HepG2 (cell line): Measurements from ENCODE around the gene KIF3C. TPM values are rescaled to one million over a fixed set of nuclear protein-coding genes. Genes with fewer than 3 reads are reported as not detected.
A peak's percentile ranks its signal among the peaks of the same experiment; 100 is the strongest.

Source experiments
- ARID3A ChIP-seq: IDR thresholded peaks from 2 replicates; pipeline ENCODE4 v1.6.1; 2012; ENCODE audit warnings: low read depth, low read length, improper control_type of control experiment
- FUBP1 ChIP-seq: sonication (generic); formaldehyde crosslinking; IDR thresholded peaks from 2 replicates; pipeline ENCODE4 v1.5.1; 2020; ENCODE audit warnings: missing genetic modification reagents, mild to moderate bottlenecking, borderline replicate concordance
- HIC2 ChIP-seq: sonication (generic); formaldehyde crosslinking; IDR thresholded peaks from 2 replicates; pipeline ENCODE4 v1.9.0; 2022; ENCODE audit warnings: low read depth, missing genetic modification reagents
- KLF16 ChIP-seq, 2 experiments: sonication (generic) in 1 of 2; formaldehyde crosslinking in 1 of 2; IDR thresholded peaks; 2 replicates each; pipeline versions ENCODE4 v1.6.1 to v1.8.0; 2016 to 2023; ENCODE audit warnings: missing genetic modification reagents in 2 of 2, missing compliant biosample characterization in 1 of 2
- MEIS1 ChIP-seq: sonication (generic); formaldehyde crosslinking; IDR thresholded peaks from 2 replicates; pipeline ENCODE4 v1.9.0; 2021; ENCODE audit warnings: mild to moderate bottlenecking, missing genetic modification reagents, moderate library complexity, borderline replicate concordance
- MYNN ChIP-seq: sonication (generic); formaldehyde crosslinking; IDR thresholded peaks from 2 replicates; pipeline ENCODE4 v1.4.0; 2020; ENCODE audit warnings: mild to moderate bottlenecking, low read depth, missing genetic modification reagents
- PHB2 ChIP-seq: fragments of 450-650 bp; IDR thresholded peaks from 2 replicates; pipeline ENCODE4 v1.6.1; 2018; ENCODE audit not compliant: partially characterized antibody
- SUZ12 ChIP-seq: fragments of 150-350 bp; IDR thresholded peaks from 2 replicates; pipeline ENCODE4 v1.6.1; 2014; ENCODE audit warnings: low read depth, low read length
- TGIF2 ChIP-seq: IDR thresholded peaks from 2 replicates; pipeline ENCODE4 v1.6.1; 2016; ENCODE audit warnings: control low read depth, missing compliant biosample characterization
- ZNF263 ChIP-seq: sonication (generic); formaldehyde crosslinking; IDR thresholded peaks from 2 replicates; pipeline ENCODE4 v1.4.0; 2020; ENCODE audit warnings: missing genetic modification reagents
- ZNF275 ChIP-seq: sonication (generic); formaldehyde crosslinking; IDR thresholded peaks from 2 replicates; pipeline ENCODE4 v1.8.0; 2022; ENCODE audit warnings: missing genetic modification reagents, mild to moderate bottlenecking, inconsistent platforms, borderline replicate concordance
- ZNF280B ChIP-seq: sonication (generic); formaldehyde crosslinking; IDR thresholded peaks from 2 replicates; pipeline ENCODE4 v1.5.0; 2020; ENCODE audit warnings: missing genetic modification reagents, mild to moderate bottlenecking, borderline replicate concordance
- ZNF660 ChIP-seq: sonication (generic); formaldehyde crosslinking; IDR thresholded peaks from 2 replicates; pipeline ENCODE4 v1.5.1; 2020; ENCODE audit warnings: mild to moderate bottlenecking, low read depth, missing genetic modification reagents, borderline replicate concordance
- ZNF710 ChIP-seq: sonication (generic); formaldehyde crosslinking; IDR thresholded peaks from 2 replicates; pipeline ENCODE4 v1.5.0; 2020; ENCODE audit warnings: mild to moderate bottlenecking, missing genetic modification reagents, borderline replicate concordance
- ZNF737 ChIP-seq: sonication (generic); formaldehyde crosslinking; IDR thresholded peaks from 2 replicates; pipeline ENCODE4 v1.5.0; 2020; ENCODE audit warnings: missing genetic modification reagents, mild to moderate bottlenecking, borderline replicate concordance
- ZNF772 ChIP-seq: sonication (generic); formaldehyde crosslinking; IDR thresholded peaks from 2 replicates; pipeline ENCODE4 v1.5.0; 2020; ENCODE audit warnings: mild to moderate bottlenecking, missing genetic modification reagents
- ZNF790 ChIP-seq: sonication (generic); formaldehyde crosslinking; IDR thresholded peaks from 2 replicates; pipeline ENCODE4 v1.8.0; 2022; ENCODE audit warnings: missing genetic modification reagents, mild to moderate bottlenecking, borderline replicate concordance
- ZNF816 ChIP-seq: sonication (generic); formaldehyde crosslinking; IDR thresholded peaks from 2 replicates; pipeline ENCODE4 v1.8.0; 2022; ENCODE audit warnings: missing genetic modification reagents, mild to moderate bottlenecking, borderline replicate concordance
- ZNF891 ChIP-seq: sonication (generic); formaldehyde crosslinking; IDR thresholded peaks from 2 replicates; pipeline ENCODE4 v1.5.0; 2020; ENCODE audit warnings: mild to moderate bottlenecking, missing genetic modification reagents
- polyA plus RNA-seq, 8 experiments: library from polyadenylated mRNA; depleted of rRNA in 3 of 8; stranded (reverse) in 7 of 8; unstranded in 1 of 8; fragments of >200 nt; fragmentation: Illumina TruSeq in 4 of 8; extraction: Trizol in 4 of 8; gene quantifications; 2 replicates each; pipeline versions ENCODE4 v1.2.1 to v1.2.3, GENCODE V29; 2011 to 2016; ENCODE audit warnings: low read depth in 4 of 8, missing spikeins in 1 of 8, mixed read lengths in 1 of 8; ENCODE audit not compliant: insufficient read depth in 1 of 8
- total RNA-seq, 5 experiments: library from RNA; depleted of rRNA; stranded (reverse); fragments of >200 nt; fragmentation: Illumina TruSeq; extraction: Trizol; gene quantifications; 2 replicates each; pipeline ENCODE4 v1.2.3, GENCODE V29; 2016; ENCODE audit warnings: low read depth in 1 of 5

Gene KIF3C
- total and polyA plus RNA-seq, 2 of the 13 experiments (the other 11 are each of a cell fraction or from before 2014, with no cell fraction given), result 3.6 to 4.9 TPM

- no peak for TF ChIP-seq ARID3A
- peak; percentile 48 for TF ChIP-seq HIC2
- TF ChIP-seq MYNN (CRISPR knock-in tag), result no peak
- TF ChIP-seq ZNF710 (CRISPR knock-in tag), result peak; percentile 88; the same call in 1 of the 2 replicates
- TF ChIP-seq ZNF660, result no peak
- TF ChIP-seq ZNF737 (CRISPR knock-in tag), result no peak
- no peak for TF ChIP-seq TGIF2
- no peak for TF ChIP-seq KLF16 (CRISPR knock-in tag; IDR thresholded peaks at IDR 0.05)
- TF ChIP-seq ZNF263 (CRISPR knock-in tag), result no peak
- no peak for TF ChIP-seq FUBP1 (CRISPR knock-in tag)
- no peak for TF ChIP-seq ZNF275 (CRISPR knock-in tag)
- no peak for TF ChIP-seq ZNF816 (CRISPR knock-in tag)
- peak; percentile 87; the same call in 1 of the 2 replicates for TF ChIP-seq ZNF891 (CRISPR knock-in tag)
- no peak for TF ChIP-seq ZNF772 (CRISPR knock-in tag)
- peak; percentile 79; the same call in 1 of the 2 replicates for TF ChIP-seq ZNF280B (CRISPR knock-in tag)
- TF ChIP-seq ZNF790 (CRISPR knock-in tag), result no peak
- no peak for TF ChIP-seq PHB2
- no peak for TF ChIP-seq MEIS1 (CRISPR knock-in tag)
- TF ChIP-seq SUZ12, result no peak
Observed at GRCh38 chr2:25954199-25954752, 28.0 kb downstream of the KIF3C start (continued).
